K562 (cell line): ENCODE results near the gene NFXL1. TPM values are rescaled to one million over a fixed set of nuclear protein-coding genes. Genes with fewer than 3 reads are reported as not detected.

Source experiments
- ATAC-seq: fragments of 200-7000 bp; cut with Tn5 transposase; 3 replicates; pipeline ENCODE4 v1.9.1; 2020; ENCODE audit warnings: moderate library complexity
- BruUV-seq: library from RNA; stranded (reverse); fragments of 400-500 nt; replicated peaks from 2 replicates; lab custom pipeline; 2021; lab: Mats Ljungman, UMichigan
- CTCF ChIA-PET: fragments of 300-600 bp; formaldehyde crosslinking; extraction: SDS; loops from one replicate; lab custom pipeline; 2021; ENCODE audit warnings: low intra/inter-chr PET ratio; lab: Yijun Ruan, JAX
- POLR2A ChIA-PET: fragments of 300-600, 350-650 bp; sonication (Branson Sonifier 250); formaldehyde crosslinking; extraction: SDS; loops from one replicate; lab custom pipeline; 2021; ENCODE audit warnings: antibody characterized with exemption, inconsistent platforms; lab: Yijun Ruan, JAX
- DNase-seq, 4 experiments: peaks; one replicate each; pipeline versions ENCODE4 v3.0.0 to v3.0.0-alpha.2; 2011 to 2018; ENCODE audit warnings: low spot score in 3 of 4, mixed read lengths in 3 of 4; ENCODE audit errors: extremely low read depth in 1 of 4
- FAIRE-seq: peaks from 2 replicates; lab custom pipeline; 2011; peaks lifted over from hg19 to GRCh38; lab: Jason Lieb, UNC
- H2AFZ ChIP-seq: 2 replicates; pipeline ENCODE4 v1.6.0; 2011; ENCODE audit warnings: low read depth, low read length, control low read depth, inconsistent platforms
- H3K27ac ChIP-seq: fragments of 200-600 bp; 3 replicates; pipeline ENCODE4 v1.8.0; 2011; ENCODE audit warnings: low read depth, mild to moderate bottlenecking, control low read depth, inconsistent platforms, low read length, moderate library complexity, mixed read lengths; ENCODE audit errors: extremely low read depth
- H3K27me3 ChIP-seq, 2 experiments: fragments of 300-600 bp in 1 of 2; 2 replicates in 1 of 2; 3 replicates in 1 of 2; pipeline versions ENCODE4 v1.6.0 to v1.8.0; 2011; ENCODE audit warnings: inconsistent platforms in 2 of 2, low read length in 2 of 2, mild to moderate bottlenecking in 1 of 2, mixed read lengths in 1 of 2, moderate library complexity in 1 of 2; ENCODE audit not compliant: control insufficient read depth in 2 of 2, insufficient read depth in 2 of 2
- H3K36me3 ChIP-seq: fragments of 300-600 bp; 3 replicates; pipeline ENCODE4 v1.8.0; 2011; ENCODE audit warnings: mild to moderate bottlenecking, low read length, inconsistent platforms; ENCODE audit not compliant: control insufficient read depth, insufficient read depth
- H3K4me1 ChIP-seq, 2 experiments: fragments of 200-600 bp in 1 of 2; replicated peaks in 1 of 2; 2 replicates in 1 of 2; 3 replicates in 1 of 2; pipeline versions ENCODE4 v1.5.1 to v1.8.0; 2011; ENCODE audit warnings: inconsistent platforms in 2 of 2, low read length in 2 of 2, mild to moderate bottlenecking in 1 of 2, mixed read lengths in 1 of 2, moderate library complexity in 1 of 2; ENCODE audit not compliant: control insufficient read depth in 2 of 2, insufficient read depth in 2 of 2
- H3K4me2 ChIP-seq: 2 replicates; pipeline ENCODE4 v1.6.1; 2011; ENCODE audit warnings: low read length, control low read depth, inconsistent platforms, mixed read lengths; ENCODE audit not compliant: insufficient read depth
- H3K4me3 ChIP-seq: fragments of 200-600 bp; sonication (generic), shearing (Covaris generic); 2 replicates; pipeline ENCODE4 v1.5.1; 2016; ENCODE audit warnings: control low read depth, inconsistent platforms
- H3K79me2 ChIP-seq: fragments of 200-600 bp; 3 replicates; pipeline ENCODE4 v1.8.0; 2011; ENCODE audit warnings: low read length, inconsistent platforms; ENCODE audit not compliant: control insufficient read depth, insufficient read depth
- H3K9ac ChIP-seq, 2 experiments: 2 replicates each; pipeline versions ENCODE4 v1.6.0 to v1.6.1; 2011; ENCODE audit warnings: low read depth in 2 of 2, low read length in 2 of 2, control low read depth in 1 of 2, inconsistent platforms in 1 of 2, mild to moderate bottlenecking in 1 of 2, mixed read lengths in 1 of 2; ENCODE audit not compliant: insufficient read depth in 1 of 2
- H3K9me1 ChIP-seq: one replicate; pipeline ENCODE4 v1.6.0; 2011; ENCODE audit warnings: inconsistent platforms, mild to moderate bottlenecking, low read length, moderate library complexity; ENCODE audit not compliant: control insufficient read depth, insufficient read depth
- H3K9me3 ChIP-seq: replicated peaks from 2 replicates; pipeline ENCODE4 v1.5.1; 2011; ENCODE audit warnings: low read depth, low read length, inconsistent platforms; ENCODE audit not compliant: control insufficient read depth, insufficient read depth
- H4K20me1 ChIP-seq: replicated peaks from 2 replicates; pipeline ENCODE4 v1.6.1; 2011; ENCODE audit warnings: low read length, inconsistent platforms, mixed read lengths; ENCODE audit not compliant: control insufficient read depth, insufficient read depth
- CTCF ChIP-seq, 3 experiments: IDR thresholded peaks in 2 of 3; conservative IDR thresholded peaks in 1 of 3; 2 replicates each; pipeline ENCODE4 v1.5.1; 2011 to 2012; ENCODE audit warnings: low read length in 3 of 3, mild to moderate bottlenecking in 3 of 3, control low read depth in 2 of 3, improper control_type of control experiment in 1 of 3, inconsistent platforms in 1 of 3, low read depth in 1 of 3, mixed read lengths in 1 of 3, moderate library complexity in 1 of 3; ENCODE audit not compliant: insufficient read depth in 2 of 3
- POLR2G ChIP-seq: fragments of 200-400 bp; formaldehyde crosslinking; IDR thresholded peaks from 2 replicates; pipeline ENCODE4 v1.6.1; 2017; ENCODE audit warnings: low read depth, mild to moderate bottlenecking, antibody characterized with exemption, low read length, moderate library complexity
- RAD21 ChIP-seq, 2 experiments: fragments of 250-450 bp in 1 of 2; fragments of 450-650 bp in 1 of 2; sonication (Bioruptor Pico) in 1 of 2; formaldehyde crosslinking in 1 of 2; IDR thresholded peaks in 1 of 2; conservative IDR thresholded peaks in 1 of 2; 2 replicates each; pipeline versions ENCODE4 v1.4.0 to v1.8.0; 2020 to 2022; ENCODE audit warnings: mild to moderate bottlenecking in 2 of 2, moderate library complexity in 1 of 2
- SIN3B ChIP-seq: fragments of 450-650 bp; IDR thresholded peaks from 2 replicates; pipeline ENCODE4 v1.6.1; 2017; ENCODE audit warnings: low read depth, mild to moderate bottlenecking, moderate library complexity
- SMC3 ChIP-seq: conservative IDR thresholded peaks from 2 replicates; pipeline ENCODE4 v1.6.1; 2011; ENCODE audit warnings: low read depth, low read length, improper control_type of control experiment; ENCODE audit not compliant: insufficient read depth
- ZNF583 ChIP-seq: fragments of 250-450 bp; sonication (Bioruptor Pico); IDR thresholded peaks from 2 replicates; pipeline ENCODE4 v1.4.0; 2020
- WGBS: fragments of 100-300 bp; shearing (Covaris generic); methylation state at CpG from one replicate; pipeline ENCODE4 v1.1.6; 2016; ENCODE audit warnings: low coverage, mixed read lengths; ENCODE audit not compliant: insufficient coverage; ENCODE audit errors: missing lambda C conversion rate; 5-methylcytosine and 5-hydroxymethylcytosine counted together
- in situ Hi-C: fragments of 300-500 bp; cut with MboI; formaldehyde crosslinking; loops from 4 replicates; pipeline ENCODE4 v1.15.0; 2018; ENCODE audit warnings: inconsistent platforms, mixed read lengths
- intact Hi-C: fragments of 100-400 bp; cut with micrococcal nuclease; formaldehyde crosslinking; loops from 2 replicates; pipeline ENCODE4 v1.14.2; 2022
- polyA plus RNA-seq, 8 experiments: library from polyadenylated mRNA; depleted of rRNA in 4 of 8; stranded (reverse) in 5 of 8; unstranded in 3 of 8; fragments of >200 nt; fragmentation: Nextera tagmentation in 2 of 8; fragmentation: Illumina TruSeq in 1 of 8; extraction: Ambion mirVana in 2 of 8; extraction: Trizol in 1 of 8; gene quantifications; 2 replicates each; pipeline versions ENCODE4 v1.2.1 to v1.2.3, GENCODE V29; 2011 to 2014; ENCODE audit warnings: inconsistent platforms in 1 of 8, missing spikeins in 1 of 8
- total RNA-seq, 7 experiments: library from RNA; depleted of rRNA in 6 of 7; stranded (reverse); fragments of >200 nt in 6 of 7; fragmentation: Illumina TruSeq in 2 of 7; extraction: Trizol in 2 of 7; gene quantifications; 2 replicates each; pipeline versions ENCODE4 v1.2.1 to v1.2.3, GENCODE V29; 2011 to 2021; ENCODE audit warnings: low replicate concordance in 1 of 7

Gene NFXL1
- total and polyA plus RNA-seq, 9 of the 15 experiments (the other 6 are each of a cell fraction or from before 2014, with no cell fraction given), result 7.5 to 27.0 (median 10.6) TPM

DNA sequence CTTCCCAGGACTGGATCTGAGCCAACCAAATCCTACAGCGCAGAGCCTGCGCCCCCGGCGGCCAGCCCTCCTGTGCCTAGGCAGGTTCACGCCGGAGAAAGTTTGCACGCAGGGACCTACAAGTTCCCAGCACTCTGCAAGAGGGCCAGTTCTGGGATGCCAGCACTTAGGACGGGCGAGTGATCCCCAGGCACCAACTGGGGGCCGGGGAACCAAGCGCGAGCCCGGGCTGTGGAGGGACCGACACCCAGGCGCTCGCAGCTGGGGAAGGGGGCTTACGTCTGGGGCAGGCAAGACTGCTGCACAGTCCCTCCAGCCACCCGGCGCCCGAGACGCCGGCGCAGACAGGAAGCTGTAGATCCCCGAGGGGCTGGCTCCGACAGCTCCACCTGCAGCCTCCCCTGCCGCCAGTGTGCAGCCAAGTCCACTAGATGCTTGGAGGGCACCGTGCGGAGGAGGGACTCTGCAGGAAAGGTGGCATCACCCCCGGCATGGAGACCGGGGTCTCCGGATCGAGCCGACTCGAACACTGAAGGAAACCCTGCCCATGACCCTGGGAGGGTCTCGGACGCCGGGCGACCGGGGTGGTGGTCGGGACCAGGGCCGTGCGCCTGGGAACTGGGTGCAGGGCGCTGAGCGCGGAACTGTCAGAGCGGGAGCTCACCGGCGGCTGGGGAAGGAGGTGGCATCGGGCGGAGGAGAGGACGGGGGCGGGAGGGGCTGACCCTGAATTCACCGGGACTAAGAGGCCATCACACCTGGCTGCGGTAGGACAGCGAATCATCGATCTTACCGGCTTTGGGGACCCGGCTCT, 77.1 kb downstream of the NFXL1 start:
- Histone ChIP-seq H4K20me1 (no peaks in the 10 kb centered on the region), H3K36me3 (peaks cover 3% of the 10 kb centered on the region; the same call in 1 of the 3 replicates), H3K4me1 (peaks cover 0 to 13% of the 10 kb centered on the region in 2 experiments; a peak in 2 of 5 replicates), H3K4me3 (no peak overlapping the region), H3K27me3 (no peaks in the 10 kb centered on the region), H3K4me2 (no peak overlapping the region), H2AFZ (no peak overlapping the region), H3K9ac (no peak overlapping the region; a peak in 1 of 4 replicates), H3K9me1 (no peaks in the 10 kb centered on the region), H3K79me2 (no peaks in the 10 kb centered on the region), H3K9me3 (no peaks in the 10 kb centered on the region), H3K27ac (no peak overlapping the region)
- BruUV-seq, result no TSS peak
- intact Hi-C loops (no loop called here), in situ Hi-C loops (no loop called here)
- TF ChIP-seq POLR2G (peak; percentile 73), ZNF583 (CRISPR knock-in tag) (no peak)
- ATAC-seq (peak; percentile 32), DNase-seq (no peak), FAIRE-seq (no peak)
- WGBS, result 90% methylated on average over 28 of the region's 58 CpGs
- POLR2A ChIA-PET, result interaction anchor here (1.1 kb wide), 1 partner anchor 10 kb away, joined by 4 read pairs; no protein-coding TSS in a partner anchor
- CTCF ChIA-PET, result interaction anchor here (0.9 kb wide), 1 partner anchor 96 kb away, joined by 4 read pairs; no protein-coding TSS in a partner anchor

DNA sequence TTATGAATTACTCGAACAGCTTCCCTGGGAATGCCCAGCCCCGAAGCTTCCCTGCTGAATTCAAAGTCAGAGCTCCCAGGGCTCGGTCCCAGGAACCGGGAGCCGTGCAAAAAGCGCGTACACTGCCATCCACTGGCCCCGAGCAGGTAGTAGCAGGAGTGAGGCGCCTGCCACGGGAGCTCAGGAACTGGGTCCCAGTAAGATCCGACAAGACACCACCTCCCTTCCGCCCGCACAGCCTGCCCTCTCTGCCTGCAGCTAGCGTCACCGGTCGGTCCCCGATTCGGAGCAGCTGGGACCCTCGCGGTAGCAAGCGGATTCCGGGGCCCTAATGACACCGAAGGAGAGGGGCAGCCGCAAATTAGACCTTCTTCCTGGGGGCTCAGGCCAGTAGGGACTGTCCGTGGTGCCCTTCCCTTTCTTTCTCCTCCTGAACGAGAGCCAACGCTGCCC, 77.7 kb downstream of the NFXL1 start:
- POLR2A ChIA-PET, result interaction anchor here (0.7 to 1.1 kb wide), 2 partner anchors 9 to 87 kb away, joined by 3 to 4 read pairs; no protein-coding TSS in a partner anchor
- no peak overlapping the region for H3K27ac ChIP-seq
- H3K4me3 ChIP-seq, result no peak overlapping the region
- intact Hi-C loops (loop anchor here (1.0 kb wide), 1 partner anchor 132 kb away; no protein-coding TSS in a partner anchor), in situ Hi-C loops (no loop called here)
- no peaks in the 10 kb centered on the region for H3K9me3 ChIP-seq
- DNase-seq, result peak; percentile 14 to 52 (median 34)
- no peak overlapping the region; a peak in 1 of 4 replicates for H3K9ac ChIP-seq
- peak; percentile 97 for ATAC-seq
- H3K9me1 ChIP-seq, result no peaks in the 10 kb centered on the region
- H3K79me2 ChIP-seq, result no peaks in the 10 kb centered on the region
- no peak overlapping the region for H3K4me2 ChIP-seq
- 17% methylated on average over 25 of the region's 27 CpGs for WGBS
- no peak overlapping the region for H2AFZ ChIP-seq
- TF ChIP-seq SMC3 (0 out of 2 replicates have a peak, but pooled peaks have one; percentile 14), CTCF (IDR thresholded peaks at IDR 0.05 in 2 of 3, conservative IDR thresholded peaks at IDR 0.05 in 1 of 3; ENCODE audit: insufficient read depth in 2 of 3, low read depth in 1 of 3, low read length in 3 of 3) (peak; percentile 57 to 69 (median 60)), RAD21 (CRISPR knock-in tag; conservative IDR thresholded peaks at IDR 0.05 in 1 of 2, IDR thresholded peaks at IDR 0.05 in 1 of 2) (peak in 1 of 2 experiments; percentile 52; a peak in 2 of 4 replicates), SIN3B (no peak)
- BruUV-seq, result no TSS peak
- H3K36me3 ChIP-seq, result peaks cover under 1% of the 10 kb centered on the region; the same call in 1 of the 3 replicates
- CTCF ChIA-PET, result interaction anchor here (0.9 kb wide), 1 partner anchor 97 kb away, joined by 4 read pairs; no protein-coding TSS in a partner anchor
- H3K4me1 ChIP-seq, result peaks cover 0 to 13% of the 10 kb centered on the region in 2 experiments; a peak in 2 of 5 replicates
- no peak for FAIRE-seq
- no peaks in the 10 kb centered on the region for H3K27me3 ChIP-seq
- H4K20me1 ChIP-seq, result no peaks in the 10 kb centered on the region
